Right hindlimb (tissue), 1 donor: Measurements from ENCODE around the gene PRDM16.

Experiments used
- DNase-seq: peaks from one replicate; pipeline ENCODE4 v3.0.0-alpha.2; 2018

The PRDM16 gene

DNA sequence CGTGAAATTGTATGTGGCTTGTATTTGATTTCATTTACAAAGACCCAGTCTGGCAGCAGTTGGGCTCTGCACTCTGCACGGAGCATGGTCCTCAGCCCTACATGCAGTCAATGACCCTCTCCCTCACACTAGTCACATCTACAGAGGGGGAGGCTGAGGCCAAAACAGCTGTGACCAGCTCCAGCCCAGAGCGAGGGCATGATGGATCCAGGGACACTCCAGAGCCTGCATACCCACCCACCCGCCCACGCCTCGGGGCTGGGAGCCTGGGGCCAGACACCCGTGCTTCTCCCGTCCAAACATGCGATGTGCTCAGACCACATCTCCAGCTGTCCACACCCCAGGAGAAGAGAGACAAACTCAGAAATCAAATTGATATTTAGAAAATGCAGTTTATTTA lies 14.0 kb upstream of the PRDM16 start:
- DNase-seq: peak; percentile 5

DNA sequence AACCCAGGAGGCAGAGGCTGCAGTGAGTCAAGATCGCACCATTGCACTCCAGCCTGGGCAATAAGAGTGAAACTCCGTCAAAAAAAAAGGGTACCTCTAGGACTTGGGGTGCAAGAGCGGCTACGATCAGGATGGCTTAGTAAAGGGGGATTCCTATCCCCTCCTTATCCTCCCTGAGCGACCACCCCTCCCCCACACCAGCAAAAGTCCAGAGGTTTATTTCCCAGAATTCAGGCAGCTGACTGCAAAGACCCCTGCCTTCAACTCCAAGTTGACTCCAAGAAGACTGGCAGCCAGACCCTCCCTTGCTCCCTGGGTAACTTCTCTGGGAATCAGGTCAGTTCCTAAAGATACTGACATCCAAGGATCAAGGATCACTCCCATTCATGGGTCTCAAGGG lies 12.4 kb upstream of the PRDM16 start:
- peak; percentile 1 for DNase-seq

DNA sequence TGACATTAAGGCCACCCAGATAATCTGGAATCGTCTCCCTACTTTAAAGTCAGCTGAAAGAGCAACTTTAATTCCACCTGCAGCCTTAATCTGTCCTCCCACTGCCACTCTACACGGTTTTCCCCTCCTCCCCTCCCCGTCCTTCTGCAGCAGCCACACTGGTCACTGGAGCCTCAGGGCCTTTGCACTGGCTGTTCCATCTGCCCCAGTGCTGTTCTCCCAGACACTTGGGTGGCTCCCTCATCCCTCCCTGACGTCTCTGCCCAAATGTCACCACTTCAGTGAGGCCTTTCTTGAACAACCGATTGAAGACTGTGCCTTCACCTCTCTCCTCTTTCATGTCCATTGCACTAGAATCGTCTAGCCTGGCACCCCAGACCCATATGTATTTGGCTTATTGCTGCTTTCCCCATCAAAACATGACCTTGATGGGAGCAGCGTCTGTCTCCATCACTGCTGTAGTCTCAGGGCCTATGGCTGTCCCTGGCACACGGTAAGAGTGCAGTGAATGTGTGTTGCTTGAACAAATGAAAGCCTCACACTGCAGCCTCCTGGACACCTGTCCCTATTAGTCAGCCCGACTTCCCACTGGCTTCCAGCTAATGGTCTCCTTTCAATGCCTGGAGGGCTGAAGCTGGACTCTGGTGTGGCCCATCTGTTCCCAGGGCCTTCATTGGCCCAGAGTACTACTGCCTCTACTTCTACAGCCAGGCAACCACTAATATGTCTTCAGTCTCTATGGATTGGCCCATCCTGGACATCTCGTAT lies 10.6 kb upstream of the PRDM16 start:
- DNase-seq: peak; percentile 2

DNA sequence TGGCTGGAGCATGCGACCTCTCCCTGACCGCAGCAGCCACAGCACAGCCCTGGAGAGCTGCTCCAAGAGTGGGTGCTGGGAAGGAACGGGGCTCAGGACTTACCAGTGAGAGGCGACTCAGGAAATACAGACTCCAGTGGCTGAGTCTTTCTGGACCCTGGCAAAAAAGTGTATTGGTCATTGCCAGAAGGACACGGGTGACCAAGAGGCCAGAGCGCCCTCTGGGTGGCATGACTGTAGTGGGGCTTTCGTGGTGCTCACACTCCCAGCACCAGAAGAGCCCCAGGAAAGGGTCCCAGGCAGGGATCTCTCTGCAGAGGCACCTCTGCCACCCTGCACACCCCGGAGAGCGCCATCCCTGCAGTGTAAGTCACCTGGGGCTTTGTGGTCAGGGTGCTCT lies 8.9 kb upstream of the PRDM16 start:
- peak; percentile 13 for DNase-seq

DNA sequence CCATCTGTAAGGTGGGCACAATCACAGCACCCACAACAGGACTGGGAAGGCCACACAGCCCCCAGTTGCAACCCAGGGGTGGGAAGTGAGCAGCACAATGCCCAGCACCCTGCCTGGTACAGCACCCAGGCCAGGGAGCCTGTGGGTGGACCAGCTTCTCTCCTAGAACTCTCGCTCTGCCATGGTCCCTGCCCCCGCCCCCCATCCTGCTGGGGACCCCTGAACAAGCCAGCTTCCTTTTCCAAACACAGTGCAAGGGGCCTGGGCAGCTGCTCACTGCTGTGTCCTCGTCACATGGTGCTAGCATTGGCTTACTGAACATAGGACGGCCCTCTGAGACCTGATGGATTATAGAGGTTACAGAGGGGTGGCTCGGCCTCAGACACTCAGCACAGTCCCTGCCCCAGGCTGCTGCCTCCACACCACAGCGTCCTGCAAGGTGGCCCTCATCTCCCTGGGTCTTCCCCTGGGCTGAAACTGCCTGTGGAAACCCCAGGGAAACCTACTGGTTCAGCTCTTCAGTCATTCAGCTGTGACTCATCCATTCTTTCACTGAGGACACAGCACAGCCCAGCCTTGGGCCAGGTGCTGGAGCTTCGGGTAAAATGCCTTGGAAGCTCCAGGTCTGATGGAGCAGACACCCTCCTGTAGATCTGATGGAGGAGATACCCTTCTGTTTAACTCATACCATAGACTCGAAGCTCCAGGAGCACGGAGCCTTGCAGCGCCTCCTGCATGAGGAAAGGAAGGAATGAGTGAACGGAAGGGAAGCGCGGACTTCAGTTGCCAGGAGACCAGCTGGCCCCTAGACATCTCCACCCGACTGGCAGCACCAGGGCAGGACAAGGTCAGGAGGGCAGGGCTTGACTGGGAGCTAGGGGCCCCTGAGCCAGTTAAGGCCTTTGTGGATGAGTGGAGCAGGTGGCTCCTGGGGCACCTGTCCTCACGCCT lies 8.1 kb upstream of the PRDM16 start:
- DNase-seq: peak; percentile 11

DNA sequence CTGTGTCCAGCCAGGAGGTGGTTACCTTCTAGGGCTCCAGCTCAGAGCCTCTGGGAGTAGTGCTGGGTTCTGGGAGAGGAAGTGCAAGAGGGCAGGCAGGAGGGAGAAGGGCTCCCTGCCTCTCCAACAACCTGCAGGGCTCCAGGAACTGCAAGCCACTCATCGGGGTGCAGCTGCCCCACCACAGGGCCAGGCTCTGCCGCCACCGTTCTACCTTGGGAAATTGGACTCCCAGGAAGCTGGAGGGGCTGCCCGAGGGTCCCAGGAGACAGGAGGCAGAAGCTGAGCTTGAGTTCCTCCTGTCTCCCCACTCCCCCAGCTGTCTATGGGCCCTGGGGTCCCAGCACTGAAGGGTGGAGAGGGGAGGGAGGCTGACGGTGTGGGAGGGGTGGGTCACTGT lies 7.4 kb upstream of the PRDM16 start:
- no peak for DNase-seq

DNA sequence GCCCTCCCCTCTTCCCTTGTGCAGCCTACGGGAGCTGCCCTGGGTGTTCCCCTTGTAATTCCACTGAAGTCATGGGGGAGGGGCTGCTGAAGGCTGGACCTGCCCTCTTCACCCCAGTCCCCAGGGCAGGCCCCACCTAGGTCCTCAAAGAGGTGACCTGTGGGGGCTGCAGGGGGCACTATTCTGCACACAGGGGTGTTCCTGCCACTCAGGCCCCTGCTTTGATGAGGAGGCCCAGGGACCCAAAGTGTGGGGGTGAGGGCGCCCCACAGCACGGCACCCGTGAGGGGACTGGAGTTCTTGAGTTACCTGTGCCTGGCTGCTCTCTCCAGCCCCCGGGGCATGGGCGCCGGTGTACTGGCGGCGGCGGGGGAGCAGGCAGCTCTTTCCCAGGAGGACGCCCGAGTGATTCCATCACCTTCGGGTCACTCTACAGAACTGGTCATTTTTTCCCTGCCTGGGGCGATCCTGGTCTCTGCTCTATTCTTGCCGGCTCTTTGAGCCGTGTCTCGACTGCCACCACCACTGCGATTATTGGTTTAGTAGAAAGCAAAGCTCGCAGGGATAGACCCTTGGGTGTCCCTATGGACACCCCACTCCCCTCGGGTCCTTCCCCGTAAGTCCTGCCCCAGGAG lies 6.9 kb upstream of the PRDM16 start:
- DNase-seq: peak; percentile 16

DNA sequence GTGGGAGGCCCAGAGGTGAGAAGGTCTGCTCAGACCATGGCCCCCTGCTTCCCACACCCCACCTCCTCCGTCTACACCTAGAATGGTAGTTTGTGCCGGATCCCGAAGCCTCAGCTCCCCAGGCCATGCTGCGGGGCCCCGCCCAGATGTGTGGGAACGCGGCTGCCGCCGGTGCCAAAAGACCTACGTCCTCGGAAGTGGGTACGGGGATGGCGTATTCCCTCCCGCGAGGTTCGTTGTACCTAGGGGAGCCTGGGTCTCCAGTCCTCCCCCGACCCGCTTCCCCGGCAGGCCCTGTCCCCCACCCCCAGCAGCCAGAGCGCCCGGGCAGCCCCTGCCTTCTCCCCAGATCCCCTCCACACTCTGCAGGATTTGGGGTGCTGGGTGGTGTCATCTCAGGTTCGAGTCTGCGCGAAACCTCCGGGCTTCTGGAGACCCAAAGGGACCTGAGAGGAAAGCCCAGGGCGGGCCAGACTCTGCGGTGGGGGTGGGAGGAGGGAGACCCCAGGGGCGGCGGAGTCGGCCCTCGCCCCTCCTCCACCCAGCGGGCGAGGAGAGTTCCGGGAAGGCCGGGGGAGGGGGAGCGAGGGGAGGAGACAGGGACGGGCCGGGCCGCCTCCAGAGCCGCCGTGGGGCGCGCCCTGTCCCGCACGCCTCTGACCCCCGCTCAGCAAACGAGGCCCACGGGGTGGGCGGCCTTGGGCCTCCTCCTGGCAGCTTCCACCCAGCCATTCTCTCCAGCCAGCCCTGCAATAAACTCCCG lies 6.2 kb upstream of the PRDM16 start:
- peak; percentile 27 for DNase-seq

DNA sequence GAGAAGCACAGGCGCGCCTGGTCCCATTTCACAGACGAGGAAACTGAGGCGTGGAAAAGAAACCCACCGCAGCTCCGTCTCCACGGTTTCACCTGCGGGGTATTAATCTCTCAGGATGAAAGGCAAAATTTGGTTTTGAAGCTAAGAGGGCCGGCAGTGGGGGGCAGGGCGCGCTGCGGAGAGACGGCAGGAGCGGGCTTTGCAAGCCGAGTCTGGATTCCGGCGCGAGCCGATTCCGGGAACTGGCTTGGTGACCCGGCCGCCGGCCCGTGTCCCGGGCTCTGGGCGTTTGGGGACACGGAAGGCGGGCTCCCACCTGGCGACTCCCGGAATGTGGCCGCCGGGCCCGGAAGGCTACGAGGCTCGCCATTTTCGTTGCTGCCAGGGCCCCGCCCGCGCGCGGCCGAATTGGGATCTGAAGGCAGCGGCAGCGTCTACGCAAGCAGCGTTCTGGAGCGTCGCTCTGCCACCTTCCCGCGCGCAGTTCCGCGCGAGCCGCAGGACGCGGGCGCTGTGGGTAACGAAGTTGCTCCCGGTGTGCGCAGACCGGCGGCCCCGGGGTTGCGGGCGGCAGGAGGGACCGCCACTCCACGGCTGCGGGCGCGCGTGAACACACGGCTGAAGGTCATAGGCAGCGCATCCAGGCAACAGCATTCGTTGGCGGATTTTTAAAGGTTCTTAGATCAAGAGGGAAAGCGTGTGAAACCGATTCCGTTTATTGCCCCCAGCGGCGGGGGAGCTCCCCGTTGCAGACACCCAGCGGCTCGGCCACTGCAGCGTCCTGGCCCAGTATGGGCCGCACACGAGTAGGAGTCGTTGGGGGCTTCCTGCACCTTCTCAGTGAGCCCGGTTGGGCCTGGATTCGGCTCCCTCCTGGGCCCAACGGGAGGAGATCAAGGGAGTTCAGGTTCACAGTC lies 5.4 kb upstream of the PRDM16 start:
- peak; percentile 21 for DNase-seq

DNA sequence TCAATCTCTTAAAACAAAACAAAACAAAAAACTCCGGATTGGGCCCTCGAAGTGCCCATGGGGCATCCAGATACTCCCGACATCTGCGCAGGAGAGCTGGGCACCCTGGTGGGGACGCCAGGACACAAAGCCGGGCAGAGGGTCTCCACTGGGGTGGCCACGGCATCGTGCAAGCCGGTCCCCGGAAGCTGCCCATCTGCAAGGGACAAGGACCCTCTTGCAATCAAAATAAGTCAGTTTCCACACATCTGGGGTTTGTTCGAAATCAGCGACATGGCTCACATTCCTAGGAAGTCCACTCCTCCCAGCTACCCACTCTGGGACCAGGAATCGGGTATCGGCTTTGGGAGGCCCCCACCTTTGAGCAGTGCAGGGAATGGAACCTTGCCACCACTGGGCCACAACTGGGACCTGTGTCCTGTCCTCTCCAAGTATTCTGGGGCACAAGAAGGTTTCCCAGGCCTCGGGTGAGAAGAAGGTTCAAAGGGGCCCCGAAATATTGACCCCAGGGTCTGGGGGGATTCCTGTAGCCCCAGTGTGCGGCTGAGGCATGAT lies 4.6 kb upstream of the PRDM16 start:
- peak; percentile 13 for DNase-seq

DNA sequence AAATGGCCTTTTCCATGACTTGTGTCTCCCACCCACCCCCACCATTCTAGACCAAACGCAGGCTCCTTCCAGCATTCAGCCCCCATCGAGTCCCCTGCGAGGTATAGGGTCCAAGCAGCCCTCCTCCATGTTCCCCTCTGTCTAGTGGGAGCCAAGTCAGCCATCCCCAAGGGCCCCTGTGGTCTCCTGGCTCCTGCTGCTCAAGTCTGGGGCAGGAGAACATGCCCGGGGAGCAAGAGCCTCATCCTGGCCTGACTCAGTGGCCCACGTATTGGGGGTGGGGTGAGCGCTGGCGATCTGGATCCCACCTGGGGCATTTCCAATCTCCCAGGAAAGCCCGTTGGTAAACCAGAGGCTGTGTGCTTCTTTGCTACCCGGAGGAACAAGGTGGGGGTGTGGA lies 4.1 kb upstream of the PRDM16 start:
- peak; percentile 11 for DNase-seq

DNA sequence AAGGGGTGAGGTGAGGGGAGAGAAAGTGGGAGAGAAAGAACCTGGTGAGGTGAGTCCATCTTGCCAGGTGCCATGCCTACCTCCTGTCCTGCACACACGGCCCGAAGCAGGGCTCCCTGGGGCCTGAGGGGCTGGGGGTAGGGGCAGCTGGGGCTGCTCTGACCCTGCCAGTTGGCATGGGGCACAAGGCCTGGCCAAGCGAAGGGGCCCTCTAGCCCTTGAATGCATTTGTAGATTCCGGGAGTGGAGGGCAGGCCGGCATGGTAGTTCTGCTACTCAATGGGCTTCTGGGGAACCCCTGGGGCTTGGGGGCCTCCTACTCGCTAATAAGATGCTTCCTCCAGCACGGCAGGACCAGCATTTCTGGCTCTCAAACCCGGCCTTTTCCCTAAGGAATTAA lies 3.6 kb upstream of the PRDM16 start:
- DNase-seq: peak; percentile 21

DNA sequence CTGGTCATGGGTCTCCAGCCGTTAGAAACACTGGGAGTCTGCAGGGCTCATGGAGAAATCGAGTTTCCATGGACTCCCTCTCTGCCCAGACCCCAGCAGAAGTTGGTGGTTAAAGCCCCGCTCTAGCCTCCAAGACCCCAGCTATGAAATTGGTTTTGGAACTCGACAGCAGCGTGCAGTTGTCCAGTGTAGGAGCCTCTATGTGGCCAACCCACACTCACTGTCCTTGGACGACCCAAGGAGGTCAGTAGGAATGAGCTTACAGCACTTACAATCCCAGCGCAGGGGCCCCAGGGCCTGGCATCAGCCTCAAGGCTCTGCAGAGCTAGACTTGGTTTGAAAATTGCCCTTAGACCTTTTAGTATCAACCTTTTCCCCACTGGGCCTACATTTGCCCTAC lies 3.2 kb upstream of the PRDM16 start:
- DNase-seq: no peak

DNA sequence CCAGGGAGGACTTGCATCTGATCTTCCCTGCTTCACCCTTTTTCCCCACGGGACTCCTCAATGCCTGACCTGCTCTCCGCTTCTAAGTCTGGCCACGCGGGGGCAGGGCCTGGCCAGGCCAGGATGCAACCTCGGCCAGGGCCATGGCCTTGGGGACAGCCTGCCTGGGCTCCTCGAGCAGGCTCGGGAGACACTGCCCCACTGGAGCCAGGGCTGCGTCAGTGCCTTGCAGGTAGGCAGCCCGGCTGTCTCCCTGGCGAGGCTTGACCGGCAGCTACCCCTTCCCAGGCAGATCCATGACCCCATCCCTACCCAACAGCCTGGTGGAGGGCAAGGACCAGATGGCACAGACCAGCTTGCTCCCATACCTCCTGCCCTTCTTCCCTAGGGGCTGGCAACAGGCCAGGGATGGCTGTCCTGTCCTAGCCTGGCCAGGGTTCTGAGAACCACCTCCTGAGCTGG lies 2.7 kb upstream of the PRDM16 start:
- DNase-seq: peak; percentile 24

DNA sequence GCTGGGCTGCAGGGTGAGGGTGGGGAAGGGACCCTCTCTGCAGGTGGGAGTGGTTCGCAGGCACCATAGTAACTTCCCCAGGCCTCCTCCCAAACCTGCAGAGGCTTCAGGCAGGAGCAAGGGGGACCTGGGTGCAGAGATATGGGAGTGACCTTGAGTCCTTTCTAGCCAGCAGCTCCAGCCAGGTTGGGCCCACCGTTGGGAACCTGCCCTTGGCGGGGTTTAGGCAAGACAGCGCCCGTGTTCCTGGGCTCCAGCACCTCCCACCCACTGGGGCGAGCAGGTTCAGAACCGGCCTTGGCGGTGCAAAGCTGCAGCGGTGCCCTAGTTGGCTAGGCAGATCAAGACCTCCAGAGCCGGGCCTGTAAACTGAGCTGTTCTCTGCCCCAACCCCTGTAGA lies 2.2 kb upstream of the PRDM16 start:
- peak; percentile 24 for DNase-seq

DNA sequence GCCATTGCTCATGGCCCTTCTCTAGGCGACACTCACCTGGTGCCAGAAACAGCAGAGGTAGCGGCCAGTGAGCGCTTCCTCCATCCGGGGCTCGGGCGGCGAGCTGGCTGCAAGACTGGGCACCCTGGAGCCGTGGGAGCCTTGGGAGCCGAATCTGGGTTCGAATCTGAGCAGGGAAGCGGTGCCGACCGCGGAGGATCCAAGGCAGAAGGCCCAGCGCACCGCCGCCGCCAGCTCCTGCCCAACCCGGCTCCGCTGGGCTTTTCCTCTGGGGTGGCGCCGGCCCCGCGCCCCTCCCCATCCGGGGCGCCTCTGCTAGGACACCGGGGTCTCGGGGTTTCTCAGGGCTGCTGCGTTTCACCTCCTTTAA lies 1.7 kb upstream of the PRDM16 start:
- peak; percentile 23 for DNase-seq

DNA sequence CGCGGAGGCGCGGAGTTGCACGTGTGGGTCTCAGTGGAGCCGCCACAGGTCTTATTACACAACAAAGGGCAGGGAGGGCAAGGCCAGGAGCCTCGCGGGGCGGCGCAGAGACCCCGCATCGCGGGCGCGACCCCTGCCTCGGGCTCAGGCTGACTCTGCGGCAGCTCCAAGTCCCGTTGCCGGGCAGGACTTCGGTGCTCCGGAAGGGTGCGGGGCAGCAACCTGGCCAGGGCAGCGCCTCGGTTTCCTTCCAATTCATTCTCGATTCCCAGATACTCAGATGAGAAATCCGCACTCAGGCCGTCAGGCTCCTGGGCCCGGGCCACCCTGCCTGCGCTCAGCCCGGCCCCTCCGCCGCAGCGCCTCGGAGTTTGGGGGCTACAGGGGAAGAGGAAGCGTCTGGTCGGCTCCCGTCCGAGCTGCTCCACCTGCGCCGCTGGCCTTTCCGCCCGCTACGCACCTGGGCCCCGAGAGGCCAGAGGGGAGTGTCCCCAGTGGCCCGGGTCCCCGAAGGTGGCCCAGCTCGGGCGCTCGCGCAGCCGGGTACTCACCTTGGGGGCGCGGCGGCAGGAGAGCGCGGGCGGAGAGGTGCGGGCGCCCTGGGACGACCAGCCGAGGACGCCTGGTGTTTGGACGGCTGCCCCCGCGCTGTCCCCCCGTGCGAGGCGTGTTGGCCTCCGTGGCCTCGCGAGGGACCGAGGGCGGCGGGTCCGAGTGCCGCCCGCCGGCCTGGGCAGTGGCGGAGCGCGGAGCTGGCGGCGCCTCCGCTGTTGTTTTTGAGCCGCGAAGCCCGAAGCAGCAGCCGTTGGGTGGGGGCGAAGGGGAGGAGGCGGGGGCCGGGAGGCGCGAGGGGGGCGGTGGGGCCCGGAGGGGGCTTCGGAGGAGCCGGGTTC lies 1.1 kb upstream of the PRDM16 start:
- DNase-seq: peak; percentile 20

DNA sequence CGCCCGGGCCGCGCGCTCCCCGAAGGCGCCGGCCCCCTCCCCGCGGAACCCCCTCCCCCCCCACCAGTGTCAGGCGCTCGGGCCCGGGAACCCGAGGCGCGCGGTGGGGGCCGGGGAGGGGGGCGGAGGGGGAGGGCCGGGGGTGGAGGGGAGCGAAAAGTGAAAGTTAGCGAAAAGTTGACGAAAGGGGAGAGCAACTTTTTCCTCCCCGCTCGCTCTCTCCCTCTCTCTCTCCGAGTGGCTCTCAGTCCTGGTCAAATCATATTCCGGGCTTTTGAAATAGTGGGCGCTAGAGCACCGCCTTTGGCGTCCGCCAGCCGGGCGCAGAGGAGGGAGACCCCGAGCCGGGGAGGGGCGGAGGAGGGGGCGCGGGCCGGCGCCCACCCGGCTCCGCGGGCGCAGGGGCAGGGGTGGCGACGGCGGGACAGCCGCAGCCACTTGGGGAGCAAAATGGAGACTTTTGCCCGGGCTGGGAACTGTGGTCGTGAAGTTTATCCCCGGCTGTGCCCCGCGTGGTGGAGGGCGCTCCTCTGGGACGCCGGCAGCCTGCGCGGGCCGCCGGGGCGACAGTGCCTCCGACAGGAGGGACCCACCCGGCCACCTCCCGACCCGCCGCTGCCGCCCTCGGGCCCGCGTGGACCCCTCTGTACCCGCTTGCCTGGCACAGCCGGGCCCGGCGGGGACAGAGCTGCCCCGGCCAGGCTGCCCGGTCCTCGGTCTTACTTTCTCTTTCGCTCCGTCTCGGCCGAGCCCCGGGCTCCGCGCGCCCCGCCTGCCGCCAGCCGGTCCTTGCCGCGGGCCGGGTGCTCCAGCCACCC lies 697 bp downstream of the PRDM16 start:
- DNase-seq: peak; percentile 82

DNA sequence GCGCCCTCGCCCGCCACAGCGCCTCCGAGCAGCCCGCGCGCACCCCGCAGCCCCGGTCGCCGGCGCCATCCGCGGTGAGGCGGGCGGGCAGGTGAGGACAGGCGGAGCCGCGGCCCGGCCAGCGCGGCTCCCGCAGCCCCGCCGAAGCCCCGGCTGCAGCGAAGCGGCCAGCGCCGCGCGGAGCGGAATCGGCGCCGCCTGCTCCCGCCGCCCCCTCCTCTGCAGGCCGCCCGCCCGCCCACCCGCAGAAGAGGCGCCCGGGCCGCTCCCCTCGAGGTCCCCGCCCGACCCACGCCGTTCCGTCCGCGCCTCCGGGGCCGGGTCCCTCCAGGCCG lies 1.3 kb downstream of the PRDM16 start:
- no peak for DNase-seq
